Left lung (tissue), 10 donors: ENCODE measurements around the gene COL5A1. TPM values are rescaled to one million over a fixed set of nuclear protein-coding genes. Genes with fewer than 3 reads are reported as not detected.

ENCODE experiments used
- ATAC-seq: fragments of 200-7000 bp; cut with Tn5 transposase; one replicate; pipeline ENCODE4 v1.9.1; 2020; ENCODE audit warnings: moderate library complexity
- DNase-seq, 4 donors: peaks; one replicate each; pipeline ENCODE4 v3.0.0-alpha.2; 2013 to 2020
- H3K27ac ChIP-seq, 2 donors: fragments of 200-600 bp; sonication (generic) in 1 of 2; one replicate each; pipeline versions ENCODE4 v1.5.0 to v1.8.0; 2020 to 2021
- H3K27me3 ChIP-seq, 2 donors: fragments of 200-600 bp; sonication (generic) in 1 of 2; one replicate each; pipeline versions ENCODE4 v1.5.0 to v1.8.0; 2020 to 2021
- H3K36me3 ChIP-seq, 2 donors: fragments of 200-600 bp; sonication (generic) in 1 of 2; one replicate each; pipeline versions ENCODE4 v1.5.0 to v1.8.0; 2020 to 2021
- H3K4me1 ChIP-seq, 2 donors: fragments of 200-600 bp; one replicate each; pipeline ENCODE4 v1.8.0; 2021
- H3K4me3 ChIP-seq, 2 donors: fragments of 200-600 bp; sonication (generic) in 1 of 2; one replicate each; pipeline versions ENCODE4 v1.5.0 to v1.8.0; 2020 to 2021; ENCODE audit warnings: mild to moderate bottlenecking in 1 of 2
- H3K9me3 ChIP-seq, 2 donors: fragments of 200-600 bp; sonication (generic) in 1 of 2; one replicate each; pipeline versions ENCODE4 v1.5.0 to v1.8.0; 2020 to 2021
- intact Hi-C, 2 donors: fragments of 100-400 bp; cut with DNase I; formaldehyde crosslinking; loops; one replicate each; pipeline versions ENCODE4 v1.11.2 to v1.14.2; 2022
- polyA plus RNA-seq, 6 donors: library from polyadenylated mRNA; unstranded; fragments of 120-200 nt; gene quantifications; one replicate each; pipeline ENCODE4 v1.2.1, GENCODE V29; 2013; ENCODE audit not compliant: insufficient read length in 6 of 6
- total RNA-seq, 2 donors: library from RNA; stranded (reverse); fragmentation: NEBNext Ultra II Directional; extraction: Animal tissue kit (Norgen Biotek cat#: 25700); gene quantifications; one replicate each; pipeline ENCODE4 v1.2.1, GENCODE V29; 2021
- TF ChIP-seq, protein P1 (sequence below), 2 donors: fragments of 200-600 bp; sonication (generic) in 1 of 2; IDR thresholded peaks; one replicate each; pipeline versions ENCODE4 v1.5.0 to v1.8.0; 2021; ENCODE audit warnings: antibody characterized with exemption in 2 of 2
- donor health status: DM: no; HTN: yes; CAD: no.
- donor health status: DM: no; HTN: no; CAD: no.

The COL5A1 gene
- total and polyA plus RNA-seq, 8 donors, result 168 to 357 (median 213) TPM

- DNase-seq, result peak in 3 of 4 donors; percentile 60 to 82 (median 78)
- Histone ChIP-seq H3K27me3 (peaks cover 0 to 26% of the 10 kb centered on the region in 2 donors), H3K9me3 (no peaks in the 10 kb centered on the region), H3K27ac (peak overlapping the region in 1 of 2 donors; percentile 59), H3K36me3 (no peaks in the 10 kb centered on the region), H3K4me1 (peaks cover 0 to 2% of the 10 kb centered on the region in 2 donors), H3K4me3 (no peak overlapping the region)
- TF ChIP-seq, protein P1, sequence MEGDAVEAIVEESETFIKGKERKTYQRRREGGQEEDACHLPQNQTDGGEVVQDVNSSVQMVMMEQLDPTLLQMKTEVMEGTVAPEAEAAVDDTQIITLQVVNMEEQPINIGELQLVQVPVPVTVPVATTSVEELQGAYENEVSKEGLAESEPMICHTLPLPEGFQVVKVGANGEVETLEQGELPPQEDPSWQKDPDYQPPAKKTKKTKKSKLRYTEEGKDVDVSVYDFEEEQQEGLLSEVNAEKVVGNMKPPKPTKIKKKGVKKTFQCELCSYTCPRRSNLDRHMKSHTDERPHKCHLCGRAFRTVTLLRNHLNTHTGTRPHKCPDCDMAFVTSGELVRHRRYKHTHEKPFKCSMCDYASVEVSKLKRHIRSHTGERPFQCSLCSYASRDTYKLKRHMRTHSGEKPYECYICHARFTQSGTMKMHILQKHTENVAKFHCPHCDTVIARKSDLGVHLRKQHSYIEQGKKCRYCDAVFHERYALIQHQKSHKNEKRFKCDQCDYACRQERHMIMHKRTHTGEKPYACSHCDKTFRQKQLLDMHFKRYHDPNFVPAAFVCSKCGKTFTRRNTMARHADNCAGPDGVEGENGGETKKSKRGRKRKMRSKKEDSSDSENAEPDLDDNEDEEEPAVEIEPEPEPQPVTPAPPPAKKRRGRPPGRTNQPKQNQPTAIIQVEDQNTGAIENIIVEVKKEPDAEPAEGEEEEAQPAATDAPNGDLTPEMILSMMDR (IDR thresholded peaks at IDR 0.05), result no peak
- intact Hi-C loops, result no loop called here
- ATAC-seq, result peak; percentile 84
These were observed 38.8 kb upstream of the COL5A1 start for GRCh38 chr9:134602547-134603362.

- TF ChIP-seq, protein P1 (IDR thresholded peaks at IDR 0.05), result no peak
- intact Hi-C loops, result no loop called here
- ATAC-seq (no peak), DNase-seq (no peak)
- Histone ChIP-seq H3K27ac (no peak overlapping the region), H3K4me1 (peaks cover 0 to 2% of the 10 kb centered on the region in 2 donors), H3K4me3 (no peak overlapping the region), H3K9me3 (no peaks in the 10 kb centered on the region), H3K27me3 (peaks cover 0 to 26% of the 10 kb centered on the region in 2 donors), H3K36me3 (no peaks in the 10 kb centered on the region)
These were observed 36.8 kb upstream of the COL5A1 start for GRCh38 chr9:134604834-134605233.

DNA sequence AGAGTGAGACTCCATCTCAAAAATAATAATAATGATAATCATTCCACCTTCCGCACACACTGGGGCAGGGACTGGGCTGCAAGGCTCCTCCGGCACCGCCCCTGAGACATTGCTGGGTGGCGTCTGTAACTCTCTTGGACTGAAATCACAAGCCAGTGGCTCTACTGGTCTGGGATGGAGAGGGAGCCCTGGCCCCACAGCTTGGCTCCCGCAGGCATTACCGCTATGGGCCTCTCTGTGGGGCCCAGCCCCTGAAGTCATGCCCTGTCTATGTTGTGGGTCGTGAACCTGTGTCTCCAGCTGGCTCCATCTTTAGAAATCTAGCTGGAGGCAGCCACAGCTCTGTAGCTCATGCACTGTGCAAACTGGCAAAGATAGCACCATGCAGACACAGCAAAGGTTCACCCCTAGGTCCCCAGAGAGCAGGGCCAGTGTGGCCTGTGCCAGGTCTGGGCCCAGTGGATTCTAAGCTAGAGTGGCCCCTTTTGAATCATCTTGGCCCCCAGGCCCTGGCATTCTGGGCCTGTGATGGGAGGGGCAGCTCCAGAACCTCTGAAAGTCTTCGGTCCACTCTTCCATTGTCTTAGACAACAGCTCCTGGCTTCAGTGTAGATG, 36.1 kb upstream of the COL5A1 start:
- Histone ChIP-seq H3K4me1 (peaks cover 0 to 2% of the 10 kb centered on the region in 2 donors), H3K4me3 (no peak overlapping the region), H3K36me3 (no peaks in the 10 kb centered on the region), H3K27me3 (peaks cover 0 to 27% of the 10 kb centered on the region in 2 donors), H3K9me3 (no peaks in the 10 kb centered on the region), H3K27ac (no peak overlapping the region)
- TF ChIP-seq, protein P1 (IDR thresholded peaks at IDR 0.05), result no peak
- intact Hi-C loops, result no loop called here
- ATAC-seq, result no peak
- no peak for DNase-seq

- no peaks in the 10 kb centered on the region for H3K9me3 ChIP-seq
- ATAC-seq (no peak), DNase-seq (no peak)
- no peak overlapping the region for H3K4me3 ChIP-seq
- H3K4me1 ChIP-seq, result peaks cover 0 to 2% of the 10 kb centered on the region in 2 donors
- H3K27ac ChIP-seq, result no peak overlapping the region
- no peaks in the 10 kb centered on the region for H3K36me3 ChIP-seq
- intact Hi-C loops, result no loop called here
- peaks cover 0 to 26% of the 10 kb centered on the region in 2 donors for H3K27me3 ChIP-seq
- TF ChIP-seq, protein P1 (IDR thresholded peaks at IDR 0.05), result no peak
These were observed 35.6 kb upstream of the COL5A1 start for GRCh38 chr9:134605966-134606357.
